Hepatocyte (in vitro differentiated cells): ENCODE results near the gene SYT3. TPM values are rescaled to one million over a fixed set of nuclear protein-coding genes. Genes with fewer than 3 reads are reported as not detected.

ENCODE experiments used
- polyA plus RNA-seq: library from polyadenylated mRNA; unstranded; fragments of >200 nt; fragmentation: Nextera tagmentation; extraction: Ambion mirVana; gene quantifications from 2 replicates; pipeline ENCODE4 v1.2.1, GENCODE V29; 2016
- total RNA-seq: library from RNA; depleted of rRNA; stranded (reverse); fragments of >200 nt; gene quantifications from 2 replicates; pipeline ENCODE4 v1.2.3, GENCODE V29; 2014

SYT3 gene
- total and polyA plus RNA-seq, 2 experiments from 2014 or later, result 1.5 to 2.2 TPM

Other genes with a start within 250 kb of the SYT3 start
- 2.8 TPM in 2 replicates for gene SPIB, start 220.9 kb downstream of the SYT3 start, total RNA-seq
- gene SPIB, start 220.9 kb downstream of the SYT3 start, polyA plus RNA-seq, result 0.63 and 1.7 TPM in 2 replicates
- 0.07 and 0.16 TPM in 2 replicates for gene MYBPC2, start 207.0 kb downstream of the SYT3 start, total RNA-seq
- gene MYBPC2, start 207.0 kb downstream of the SYT3 start, polyA plus RNA-seq, result 0.04 TPM in 1 of 2 replicates, not detected in the other
- gene EMC10, start 163.4 kb downstream of the SYT3 start, total RNA-seq, result 147 and 160 TPM in 2 replicates
- gene EMC10, start 163.4 kb downstream of the SYT3 start, polyA plus RNA-seq, result 31.3 and 35.6 TPM in 2 replicates
- 2.7 and 5.0 TPM in 2 replicates for gene GARIN5A, start 163.0 kb downstream of the SYT3 start, total RNA-seq
- 10.4 and 11.5 TPM in 2 replicates for gene GARIN5A, start 163.0 kb downstream of the SYT3 start, polyA plus RNA-seq
- gene JOSD2, start 128.7 kb downstream of the SYT3 start, total RNA-seq, result 19.0 and 28.1 TPM in 2 replicates
- gene JOSD2, start 128.7 kb downstream of the SYT3 start, polyA plus RNA-seq, result 81.8 and 82.9 TPM in 2 replicates
- gene ASPDH, start 126.0 kb downstream of the SYT3 start, total RNA-seq, result 9.0 and 9.2 TPM in 2 replicates
- 5.2 and 7.4 TPM in 2 replicates for gene ASPDH, start 126.0 kb downstream of the SYT3 start, polyA plus RNA-seq
- 6.0 and 7.7 TPM in 2 replicates for gene LRRC4B, start 71.4 kb downstream of the SYT3 start, total RNA-seq
- 1.8 and 2.1 TPM in 2 replicates for gene LRRC4B, start 71.4 kb downstream of the SYT3 start, polyA plus RNA-seq
- gene C19orf81, start 9.6 kb upstream of the SYT3 start, total RNA-seq, result 2.2 and 4.1 TPM in 2 replicates
- 12.4 and 14.7 TPM in 2 replicates for gene C19orf81, start 9.6 kb upstream of the SYT3 start, polyA plus RNA-seq
- 0.24 and 2.3 TPM in 2 replicates for gene SHANK1, start 79.9 kb upstream of the SYT3 start, total RNA-seq
- gene SHANK1, start 79.9 kb upstream of the SYT3 start, polyA plus RNA-seq, result 0.56 and 1.4 TPM in 2 replicates
- gene CLEC11A, start 83.5 kb upstream of the SYT3 start, total RNA-seq, result 27.6 and 30.3 TPM in 2 replicates
- 72.4 and 111 TPM in 2 replicates for gene CLEC11A, start 83.5 kb upstream of the SYT3 start, polyA plus RNA-seq
- gene GPR32, start 130.6 kb upstream of the SYT3 start, total RNA-seq, result not detected in 2 replicates
- gene GPR32, start 130.6 kb upstream of the SYT3 start, polyA plus RNA-seq, result not detected in 2 replicates
- gene ACP4, start 150.5 kb upstream of the SYT3 start, total RNA-seq, result not detected in 2 replicates
- gene ACP4, start 150.5 kb upstream of the SYT3 start, polyA plus RNA-seq, result not detected in 2 replicates
- gene KLK1, start 183.9 kb upstream of the SYT3 start, total RNA-seq, result 2.7 and 3.9 TPM in 2 replicates
- 6.6 and 8.2 TPM in 2 replicates for gene KLK1, start 183.9 kb upstream of the SYT3 start, polyA plus RNA-seq
- not detected in 2 replicates for gene KLK15, start 193.7 kb upstream of the SYT3 start, total RNA-seq
- not detected in 2 replicates for gene KLK15, start 193.7 kb upstream of the SYT3 start, polyA plus RNA-seq
- gene KLK3, start 215.0 kb upstream of the SYT3 start, total RNA-seq, result not detected in 2 replicates
- gene KLK3, start 215.0 kb upstream of the SYT3 start, polyA plus RNA-seq, result 0.60 TPM in 1 of 2 replicates, not detected in the other
- gene KLK2, start 233.6 kb upstream of the SYT3 start, total RNA-seq, result not detected in 2 replicates
- not detected in 2 replicates for gene KLK2, start 233.6 kb upstream of the SYT3 start, polyA plus RNA-seq